Fibroblast of skin of right quadriceps (primary cell): Measurements from ENCODE around the gene ATP1A2.

Experiments
- DNase-seq: peaks from one replicate; pipeline ENCODE4 v3.0.0-alpha.2; 2013

ATP1A2 gene

DNA sequence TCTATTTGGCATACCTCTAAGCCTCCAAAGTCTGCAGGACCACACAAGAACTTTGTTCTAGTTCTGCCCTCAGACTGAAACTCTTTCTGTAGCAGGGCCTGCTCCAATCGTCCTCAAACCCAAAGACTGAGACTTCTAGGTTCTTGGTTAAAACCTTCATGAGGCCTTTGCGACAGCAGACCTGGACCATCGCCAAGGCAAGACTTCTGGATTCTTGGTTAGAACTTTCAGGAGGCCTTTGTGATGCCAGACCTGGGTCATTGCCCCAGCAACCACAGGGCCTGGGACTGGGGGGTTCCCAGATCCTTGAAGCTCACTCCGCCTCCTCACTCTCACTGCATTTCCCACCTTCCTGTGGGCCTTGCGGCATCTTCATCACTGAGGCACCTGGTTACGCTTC, 35.7 kb downstream of the ATP1A2 start, which contains the start of gene ATP1A4:
ATP1A4 (plus strand) TSS at position 301 of the 400 bp plus-strand sequence. CDS start 438 bp downstream, outside the sequence.
- no peak for DNase-seq

DNA sequence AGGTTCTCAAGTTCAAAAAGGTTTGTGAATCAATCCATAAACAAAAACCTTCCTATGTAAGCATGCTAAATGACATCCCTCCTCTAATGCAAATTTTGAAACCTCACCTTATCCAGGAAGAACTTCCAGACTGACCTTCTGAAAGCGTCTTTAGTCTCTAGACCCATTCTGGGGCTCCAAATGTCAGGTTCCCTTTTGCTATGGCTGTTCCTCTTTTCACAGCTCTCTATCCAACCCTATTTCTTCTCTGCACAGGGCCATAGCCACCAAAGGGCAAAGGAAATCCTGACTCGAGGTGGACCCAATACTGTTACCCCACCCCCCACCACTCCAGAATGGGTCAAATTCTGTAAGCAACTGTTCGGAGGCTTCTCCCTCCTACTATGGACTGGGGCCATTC, 39.2 kb downstream of the ATP1A2 start:
- no peak for DNase-seq

GRCh38 chr1:160156361-160156760, 40.8 kb downstream of the ATP1A2 start:
- no peak for DNase-seq

DNA sequence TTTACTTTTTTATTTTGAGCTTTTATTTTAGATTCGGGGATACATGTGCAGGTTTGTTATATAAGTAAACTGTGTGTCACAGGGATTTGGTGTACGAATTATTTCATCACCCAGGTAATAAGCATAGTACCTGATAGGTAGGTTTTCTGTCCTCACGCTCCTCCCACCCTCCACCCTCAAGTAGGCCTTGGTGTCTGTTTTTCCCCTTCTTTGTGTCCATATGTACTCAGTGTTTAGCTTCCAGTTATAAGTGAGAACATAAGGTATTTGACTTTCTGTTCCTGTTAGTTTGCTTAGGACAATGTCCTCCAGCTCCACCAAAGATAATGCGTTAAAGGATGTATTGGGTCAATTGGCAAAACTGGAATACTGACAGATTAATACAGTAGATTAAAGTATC, 41.6 kb downstream of the ATP1A2 start:
- no peak for DNase-seq

- no peak for DNase-seq
These were observed 42.5 kb downstream of the ATP1A2 start for GRCh38 chr1:160158031-160158430.

- DNase-seq = no peak
These were observed 43.0 kb downstream of the ATP1A2 start for GRCh38 chr1:160158534-160158933.

DNA sequence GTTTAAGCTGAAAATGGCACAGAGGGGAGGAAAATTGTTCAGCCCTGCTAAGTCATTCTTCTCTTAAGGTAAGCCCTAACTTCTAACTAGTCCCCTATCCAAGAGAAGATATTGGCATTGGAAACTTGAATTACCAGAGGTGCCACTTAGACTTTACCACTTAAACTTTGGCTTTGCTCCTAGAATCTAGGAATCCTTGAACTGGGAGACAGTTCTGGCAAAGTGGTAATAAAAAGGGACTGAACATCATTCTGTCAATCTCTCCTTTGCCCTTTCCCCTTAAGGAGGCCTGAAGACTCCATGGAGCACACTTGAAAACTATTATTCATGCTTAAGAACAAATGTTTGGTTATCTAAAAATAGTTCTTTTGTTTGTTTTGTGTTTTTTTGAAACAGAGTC, 44.3 kb downstream of the ATP1A2 start:
- no peak for DNase-seq

DNA sequence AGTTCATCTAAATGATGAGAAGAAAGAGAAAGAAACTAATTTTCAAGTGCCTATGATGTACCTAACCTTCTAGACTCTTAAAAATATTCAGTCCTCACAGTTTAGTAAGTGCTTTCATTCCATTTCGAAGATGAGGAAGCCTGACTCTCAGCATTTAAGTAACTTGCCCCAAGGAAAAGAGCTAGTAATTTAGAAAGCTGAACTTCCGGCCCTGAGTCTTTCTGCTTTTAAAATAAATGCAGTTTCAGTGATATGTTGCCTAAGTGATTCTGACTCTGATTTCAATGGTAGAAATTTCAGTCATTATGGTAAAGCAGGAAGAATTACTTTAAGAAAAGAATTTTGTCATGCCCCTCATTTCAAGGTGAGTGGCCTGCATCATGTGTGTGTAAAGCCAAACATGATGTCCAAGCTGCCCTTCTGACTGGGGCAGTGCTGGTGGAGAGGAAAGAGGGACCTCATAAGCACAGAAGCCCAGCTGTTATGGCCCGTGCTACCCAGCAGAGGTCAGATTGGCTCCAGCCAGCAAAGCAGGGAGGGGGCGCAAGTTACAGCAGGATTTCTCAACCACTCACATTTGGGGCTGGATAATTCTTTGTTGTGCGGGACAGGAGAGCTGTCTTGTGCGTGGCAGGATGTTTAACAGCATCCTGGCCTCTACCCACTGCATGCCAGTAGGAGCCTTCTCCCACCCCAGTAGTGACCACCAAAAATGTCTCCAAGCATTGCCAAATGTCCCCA, 46.6 kb downstream of the ATP1A2 start:
- no peak for DNase-seq

DNA sequence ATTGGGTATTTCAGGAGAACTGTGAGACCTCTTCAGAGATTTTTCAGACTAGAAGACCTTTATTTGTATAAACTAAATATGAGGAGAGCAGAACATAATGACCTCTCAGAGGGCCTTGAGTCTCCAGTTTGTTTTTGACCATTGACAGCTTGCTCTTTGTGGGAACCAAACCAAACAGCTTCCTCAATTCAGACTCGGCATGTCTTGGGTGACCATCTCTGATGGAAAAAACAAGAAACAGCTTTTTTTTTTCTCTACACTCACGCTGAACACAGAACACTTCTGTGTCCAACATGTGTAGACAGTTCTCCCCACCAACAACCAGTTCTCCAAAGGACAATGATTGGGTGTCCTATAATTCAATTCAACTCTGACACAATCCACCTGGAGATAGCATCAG, 47.4 kb downstream of the ATP1A2 start:
- no peak for DNase-seq

DNA sequence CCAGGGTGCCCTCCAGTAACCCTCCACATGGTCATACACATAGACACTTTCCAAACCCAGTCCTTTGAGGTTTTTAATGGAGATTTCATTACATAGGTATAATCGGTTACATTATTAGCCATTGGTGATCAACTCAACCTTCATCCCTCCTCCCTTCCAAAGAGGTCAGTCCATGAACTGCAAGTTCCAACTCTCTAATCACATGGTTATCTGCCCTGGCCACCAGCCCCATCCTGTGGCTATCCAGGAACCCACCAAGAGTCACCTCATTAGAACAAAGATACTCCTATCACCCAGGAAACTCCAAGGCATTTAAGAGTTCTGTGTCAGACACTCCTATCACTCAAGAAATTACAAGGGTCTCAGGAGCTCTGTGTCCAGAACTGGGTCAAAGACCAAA, 48.1 kb downstream of the ATP1A2 start:
- DNase-seq = no peak

- DNase-seq = no peak
These were observed 48.6 kb downstream of the ATP1A2 start for GRCh38 chr1:160164121-160164520.

GRCh38 chr1:160166166-160166868, 50.8 kb downstream of the ATP1A2 start:
- DNase-seq = no peak

- no peak for DNase-seq
These were observed 51.5 kb downstream of the ATP1A2 start for GRCh38 chr1:160167056-160167455.

DNA sequence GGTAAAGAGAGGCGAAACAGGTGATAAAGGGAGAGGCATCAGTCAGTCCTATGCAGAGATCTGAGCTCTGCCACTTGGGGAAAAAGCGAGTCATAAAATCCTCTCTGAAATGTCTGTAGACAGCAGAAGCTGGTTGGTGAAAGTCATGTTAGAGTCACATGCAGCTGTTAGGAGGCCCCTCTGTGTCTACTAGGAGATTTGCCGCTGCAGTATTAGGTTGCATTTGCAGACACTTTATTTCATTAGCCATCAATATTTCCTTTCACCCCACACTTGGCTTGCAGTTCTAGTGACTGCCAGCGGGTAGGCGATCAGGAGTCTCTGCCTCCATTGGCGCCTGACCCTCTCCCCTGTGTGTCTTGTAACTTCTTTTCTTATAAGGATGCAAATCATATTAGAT, 52.0 kb downstream of the ATP1A2 start:
- DNase-seq = no peak

DNA sequence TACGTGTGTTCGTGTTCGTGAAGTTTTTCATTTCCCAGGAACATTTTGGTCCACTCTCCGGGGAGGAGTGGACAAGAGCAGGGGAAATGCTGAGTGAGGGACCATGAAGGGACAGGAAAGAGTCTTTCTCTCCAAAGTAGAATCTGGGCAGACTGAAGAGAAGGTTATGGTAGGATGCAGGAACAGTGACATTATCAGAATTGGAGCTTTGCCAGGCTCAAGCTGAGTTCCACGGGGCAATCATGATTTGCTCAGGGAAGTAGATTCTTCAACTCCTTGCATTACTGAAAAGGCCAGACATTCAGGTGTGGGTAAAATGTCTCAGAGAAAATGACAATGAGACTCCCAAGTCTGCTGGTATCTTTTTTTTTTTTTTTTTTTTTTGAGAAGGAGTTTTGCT, 52.5 kb downstream of the ATP1A2 start:
- no peak for DNase-seq

- peak; percentile 40 for DNase-seq
These were observed 53.2 kb downstream of the ATP1A2 start for GRCh38 chr1:160168609-160169369.

- no peak for DNase-seq
These were observed 54.2 kb downstream of the ATP1A2 start for GRCh38 chr1:160169553-160170399.

DNA sequence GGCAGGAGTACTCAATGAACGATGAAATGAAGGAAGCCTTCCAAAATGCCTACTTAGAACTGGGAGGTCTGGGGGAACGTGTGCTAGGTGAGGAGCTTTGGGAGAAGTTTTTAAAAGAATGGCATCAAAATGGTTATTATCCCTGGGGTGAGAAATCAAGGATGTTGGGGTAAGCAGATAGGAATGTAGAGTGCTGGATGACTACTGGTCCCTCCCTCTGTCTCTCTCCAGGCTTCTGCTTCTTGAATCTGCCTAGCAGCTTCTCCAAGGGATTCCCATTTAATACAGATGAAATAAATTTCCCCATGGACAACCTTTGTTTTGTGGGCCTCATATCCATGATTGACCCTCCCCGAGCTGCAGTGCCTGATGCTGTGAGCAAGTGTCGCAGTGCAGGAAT, 55.8 kb downstream of the ATP1A2 start:
- peak; percentile 28 for DNase-seq

- no peak for DNase-seq
These were observed 56.4 kb downstream of the ATP1A2 start for GRCh38 chr1:160171980-160172379.

DNA sequence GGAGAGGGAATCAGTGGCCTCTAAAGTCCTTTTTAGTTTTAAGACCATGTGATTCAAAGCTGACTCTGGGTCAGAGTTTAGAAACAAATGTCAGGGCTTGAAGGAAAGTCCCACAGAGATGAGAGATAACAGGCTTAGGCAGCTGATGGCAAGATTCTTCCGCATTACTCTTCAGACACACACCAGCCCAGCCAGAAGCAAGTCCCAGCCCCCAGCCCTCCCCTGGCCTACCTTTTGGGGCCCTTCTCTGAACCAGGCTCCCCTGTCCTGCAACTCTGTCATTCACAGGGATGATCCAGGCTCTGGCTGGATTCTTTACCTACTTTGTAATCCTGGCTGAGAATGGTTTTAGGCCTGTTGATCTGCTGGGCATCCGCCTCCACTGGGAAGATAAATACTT, 61.7 kb downstream of the ATP1A2 start:
- DNase-seq = no peak

- no peak for DNase-seq
These were observed 62.1 kb downstream of the ATP1A2 start for GRCh38 chr1:160177667-160178066.

- no peak for DNase-seq
These were observed 63.2 kb downstream of the ATP1A2 start for GRCh38 chr1:160178731-160179130.

GRCh38 chr1:160179336-160179735, 63.8 kb downstream of the ATP1A2 start:
- DNase-seq = no peak
